IMR-90 (cell line): ENCODE data around the gene NOL4L.

Experiments used
- BHLHE40 ChIP-seq: fragments of 150-350 bp; IDR thresholded peaks from 2 replicates; pipeline ENCODE4 v1.6.1; 2016; ENCODE audit warnings: mild to moderate bottlenecking, low read depth, low read length
- CEBPB ChIP-seq: IDR thresholded peaks from 2 replicates; pipeline ENCODE4 v1.6.1; 2012; ENCODE audit warnings: low read depth, low read length, improper control_type of control experiment
- CHD1 ChIP-seq: IDR thresholded peaks from 2 replicates; pipeline ENCODE4 v1.6.1; 2012; ENCODE audit warnings: low read depth, low read length, improper control_type of control experiment
- CTCF ChIP-seq: conservative IDR thresholded peaks from 2 replicates; pipeline ENCODE4 v1.5.1; 2012; ENCODE audit warnings: mild to moderate bottlenecking, low read depth, low read length, improper control_type of control experiment
- ELK1 ChIP-seq: fragments of 150-350 bp; IDR thresholded peaks from 2 replicates; pipeline ENCODE4 v1.6.1; 2016; ENCODE audit warnings: low read depth, mild to moderate bottlenecking, low read length, moderate library complexity, borderline replicate concordance
- FOS ChIP-seq: fragments of 150-350 bp; IDR thresholded peaks from 2 replicates; pipeline ENCODE4 v1.6.1; 2016; ENCODE audit warnings: low read depth, low read length
- MAFK ChIP-seq: IDR thresholded peaks from 2 replicates; pipeline ENCODE4 v1.6.1; 2012; ENCODE audit warnings: low read depth, low read length, improper control_type of control experiment
- MAZ ChIP-seq: IDR thresholded peaks from 2 replicates; pipeline ENCODE4 v1.6.1; 2012; ENCODE audit warnings: low read depth, mild to moderate bottlenecking, low read length, improper control_type of control experiment, moderate library complexity, borderline replicate concordance
- MXI1 ChIP-seq: IDR thresholded peaks from 2 replicates; pipeline ENCODE4 v1.6.1; 2012; ENCODE audit warnings: low read depth, mild to moderate bottlenecking, low read length, moderate library complexity, borderline replicate concordance
- POLR2A ChIP-seq: IDR thresholded peaks from 2 replicates; pipeline ENCODE4 v1.6.1; 2012; ENCODE audit warnings: mild to moderate bottlenecking, low read depth, low read length
- RAD21 ChIP-seq: IDR thresholded peaks from 2 replicates; pipeline ENCODE4 v1.6.1; 2012; ENCODE audit warnings: low read length, improper control_type of control experiment
- RCOR1 ChIP-seq: IDR thresholded peaks from 2 replicates; pipeline ENCODE4 v1.6.1; 2012; ENCODE audit warnings: mild to moderate bottlenecking, low read length, improper control_type of control experiment; ENCODE audit not compliant: insufficient replicate concordance
- RFX5 ChIP-seq: IDR thresholded peaks from 2 replicates; pipeline ENCODE4 v1.8.0; 2012; ENCODE audit warnings: low read depth, mild to moderate bottlenecking, low read length, moderate library complexity
- SMC3 ChIP-seq: fragments of 150-350 bp; IDR thresholded peaks from 2 replicates; pipeline ENCODE4 v1.6.1; 2016; ENCODE audit warnings: low read depth, mild to moderate bottlenecking, antibody characterized with exemption, low read length, moderate library complexity

- no peak for TF ChIP-seq CTCF
- no peak for TF ChIP-seq POLR2A
- no peak for TF ChIP-seq RAD21
- no peak for TF ChIP-seq RFX5
- no peak for TF ChIP-seq ELK1
- TF ChIP-seq CEBPB: no peak
- TF ChIP-seq MXI1: no peak
- TF ChIP-seq SMC3: no peak
- no peak for TF ChIP-seq RCOR1
- TF ChIP-seq BHLHE40: no peak
- TF ChIP-seq MAZ: no peak
- no peak for TF ChIP-seq CHD1
- TF ChIP-seq MAFK: no peak
- TF ChIP-seq FOS: no peak
Observed at GRCh38 chr20:32495949-32496348, 89.2 kb downstream of the NOL4L start.
